Sigmoid colon (tissue), 4 donors: ENCODE data around the gene CTLA4.

Experiments used
- CTCF ChIP-seq, 4 experiments: fragments of 450-650 bp in 3 of 4; fragments of 200-600 bp in 1 of 4; IDR thresholded peaks; one replicate each; pipeline ENCODE4 v1.5.1; 2016 to 2019; ENCODE audit warnings: antibody characterized with exemption in 4 of 4, mild to moderate bottlenecking in 3 of 4, moderate library complexity in 2 of 4
- EP300 ChIP-seq, 4 donors: sonication (generic); formaldehyde crosslinking; IDR thresholded peaks; one replicate each; pipeline ENCODE4 v1.6.1; 2017; ENCODE audit warnings: antibody characterized with exemption in 4 of 4
- POLR2A ChIP-seq, 2 donors: fragments of 450-650 bp; IDR thresholded peaks; one replicate each; pipeline ENCODE4 v1.6.1; 2016; ENCODE audit warnings: antibody characterized with exemption in 2 of 2, mild to moderate bottlenecking in 2 of 2, moderate library complexity in 2 of 2

- TF ChIP-seq POLR2A (IDR thresholded peaks at IDR 0.05), result no peak
- TF ChIP-seq CTCF (IDR thresholded peaks at IDR 0.05), result no peak
- TF ChIP-seq EP300 (IDR thresholded peaks at IDR 0.05), result no peak
These were observed 36.5 kb downstream of the CTLA4 start for GRCh38 chr2:203904022-203904421.
